NCI-H1105 treated with DMSO at 0.1 percent for 48 hours (cell line): ENCODE results near the gene TBL3.
"Not testable (repeated sequence)": the region's sequence is repeated elsewhere in the genome, so short reads cannot be mapped to it uniquely, and the experiment has no call there.

Experiments
- DNase-seq: peaks from one replicate; lab custom pipeline; 2025; lab: John Stamatoyannopoulos, UW

Gene TBL3

GRCh38 chr16:1942810-1943726 is 28.8 kb upstream of the TBL3 start, which contains the start of gene MSRB1:
Gene MSRB1, minus strand, starts transcription at chr16:1943199. Its CDS starts 43 bp downstream, at chr16:1943156.
- peak; percentile 90 for DNase-seq

GRCh38 chr16:1944612-1945199 is 27.1 kb upstream of the TBL3 start:
- DNase-seq = no peak

GRCh38 chr16:1945559-1946391 is 26.1 kb upstream of the TBL3 start:
- DNase-seq = no peak

- no peak for DNase-seq
These were observed 25.1 kb upstream of the TBL3 start for GRCh38 chr16:1946495-1947368.

GRCh38 chr16:1947369-1947670 is 24.5 kb upstream of the TBL3 start:
- no peak for DNase-seq

- DNase-seq = no peak
These were observed 22.3 kb upstream of the TBL3 start for GRCh38 chr16:1949507-1949906.

- DNase-seq = no peak
These were observed 21.8 kb upstream of the TBL3 start for GRCh38 chr16:1950047-1950446.

- DNase-seq = no peak
These were observed 21.3 kb upstream of the TBL3 start for GRCh38 chr16:1950559-1950958.

- no peak for DNase-seq
These were observed 18.1 kb upstream of the TBL3 start for GRCh38 chr16:1953734-1954133.

- DNase-seq = not testable (repeated sequence)
These were observed 14.3 kb upstream of the TBL3 start for GRCh38 chr16:1957434-1958142.

GRCh38 chr16:1958143-1958491 is 13.7 kb upstream of the TBL3 start:
- not testable (repeated sequence) for DNase-seq

- DNase-seq = no peak
These were observed 13.1 kb upstream of the TBL3 start for GRCh38 chr16:1958715-1959268.

- DNase-seq = peak; percentile 64
These were observed 12.4 kb upstream of the TBL3 start, which contains the start of gene NDUFB10 for GRCh38 chr16:1959269-1960039. Gene NDUFB10, plus strand, starts transcription at chr16:1959538. Its CDS starts 87 bp downstream, at chr16:1959625.

GRCh38 chr16:1960665-1961630 is 10.9 kb upstream of the TBL3 start:
- DNase-seq = no peak

- no peak for DNase-seq
These were observed 10.2 kb upstream of the TBL3 start for GRCh38 chr16:1961651-1962067.

- DNase-seq = not testable (repeated sequence)
These were observed 9.4 kb upstream of the TBL3 start for GRCh38 chr16:1962161-1963153.

- no peak for DNase-seq
These were observed 7.9 kb upstream of the TBL3 start for GRCh38 chr16:1963806-1964505.
